Fibroblast of skin of right biceps (primary cell): ENCODE results near the gene HPSE2.
"Not testable (repeated sequence)": the region's sequence is repeated elsewhere in the genome, so short reads cannot be mapped to it uniquely, and the experiment has no call there.

Source experiments
- DNase-seq: peaks from one replicate; pipeline ENCODE4 v3.0.0-alpha.2; 2013

The HPSE2 gene

DNA sequence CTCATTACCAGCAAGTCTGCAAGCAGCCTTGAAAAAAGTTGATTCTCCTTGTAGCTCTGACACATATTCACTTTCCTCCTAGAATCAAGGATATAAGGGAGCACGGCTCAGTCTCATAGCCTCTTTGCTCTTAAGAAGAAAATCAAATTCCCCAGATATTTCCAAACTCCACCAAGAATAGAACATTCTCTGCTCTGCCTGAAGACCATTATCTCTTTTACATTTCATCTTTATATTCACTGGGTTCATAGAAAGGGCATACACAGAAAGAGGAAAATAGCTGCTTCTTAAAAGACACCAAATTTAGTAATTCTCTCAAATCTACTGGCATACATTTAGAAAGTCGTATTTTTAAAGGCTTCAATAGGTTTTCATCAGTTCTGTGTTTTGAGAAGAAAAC is 92.0 kb downstream of the HPSE2 start:
- DNase-seq = no peak

- no peak for DNase-seq
Measured at GRCh38 chr10:99143011-99143410, 92.6 kb downstream of the HPSE2 start.

- DNase-seq = not testable (repeated sequence)
Measured at GRCh38 chr10:99132897-99133296, 102.8 kb downstream of the HPSE2 start.

- DNase-seq = no peak
Measured at GRCh38 chr10:99125879-99126278, 109.8 kb downstream of the HPSE2 start.

- no peak for DNase-seq
Measured at GRCh38 chr10:99124376-99124775, 111.3 kb downstream of the HPSE2 start.

- no peak for DNase-seq
Measured at GRCh38 chr10:99123851-99124250, 111.8 kb downstream of the HPSE2 start.

GRCh38 chr10:99123336-99123735 is 112.3 kb downstream of the HPSE2 start:
- no peak for DNase-seq

DNA sequence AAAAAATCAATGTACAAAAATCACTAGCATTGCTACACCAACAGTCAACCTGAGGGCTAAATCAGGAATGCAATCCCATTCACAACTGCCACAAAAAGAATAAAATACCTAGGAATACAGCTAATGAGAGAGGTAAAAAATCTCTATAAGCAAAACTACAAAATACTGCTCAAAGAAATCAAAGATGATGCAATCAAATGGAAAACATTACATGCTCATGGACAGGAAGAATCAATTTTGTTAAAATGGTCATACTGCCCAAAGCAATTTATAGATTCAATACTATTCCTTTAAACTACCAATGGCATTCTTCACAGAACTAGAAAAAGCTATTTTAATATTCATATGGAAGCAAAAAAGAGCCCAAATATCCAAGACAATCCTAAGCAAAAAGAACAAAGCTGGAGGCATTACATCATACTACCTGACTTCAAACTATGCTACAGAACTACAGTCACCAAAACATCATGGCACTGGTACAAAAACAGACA is 116.3 kb downstream of the HPSE2 start:
- no peak for DNase-seq

- DNase-seq = no peak
Measured at GRCh38 chr10:99115703-99116102, 119.9 kb downstream of the HPSE2 start.

DNA sequence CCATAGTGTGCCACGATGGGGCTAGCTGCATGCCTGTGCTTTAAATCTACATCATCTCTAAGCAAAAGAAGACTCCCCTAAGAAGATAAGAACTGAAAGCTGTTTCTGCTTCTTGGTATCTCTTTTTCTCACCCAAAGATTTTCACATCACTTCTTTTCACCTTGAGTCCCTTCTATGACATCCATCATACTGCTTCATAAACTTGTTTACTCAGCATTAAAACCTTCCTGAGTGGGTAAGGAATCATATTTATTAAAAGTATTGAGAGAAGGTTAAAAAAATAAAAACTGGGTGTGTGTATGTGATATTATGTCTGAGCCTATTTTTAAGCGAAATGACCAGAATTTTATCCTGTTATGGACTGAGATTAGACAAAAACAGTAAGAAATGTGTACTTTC is 150.3 kb downstream of the HPSE2 start:
- no peak for DNase-seq

GRCh38 chr10:99084161-99084560 is 151.5 kb downstream of the HPSE2 start:
- DNase-seq = no peak

GRCh38 chr10:99080275-99080945 is 155.2 kb downstream of the HPSE2 start:
- no peak for DNase-seq

GRCh38 chr10:99062591-99062990 is 173.1 kb downstream of the HPSE2 start:
- DNase-seq = no peak

DNA sequence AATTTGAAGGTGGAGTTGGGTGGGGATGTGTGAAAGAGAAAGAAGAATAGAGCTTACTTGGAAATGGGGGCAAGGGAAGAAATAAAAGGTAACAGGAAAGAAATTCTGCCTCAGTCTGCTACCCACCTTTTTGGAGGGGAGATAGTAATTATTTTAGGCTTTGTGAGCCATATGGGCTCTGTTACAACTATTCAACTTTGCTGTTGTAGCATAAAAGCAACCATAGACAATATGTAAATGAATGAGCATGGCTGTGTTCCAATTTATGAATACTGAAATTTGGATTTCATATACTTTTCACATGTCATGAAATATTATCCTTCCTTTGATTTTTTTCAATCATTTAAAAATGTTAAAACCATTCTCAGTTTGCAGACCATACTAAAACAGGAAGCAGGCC is 176.9 kb downstream of the HPSE2 start:
- no peak for DNase-seq

DNA sequence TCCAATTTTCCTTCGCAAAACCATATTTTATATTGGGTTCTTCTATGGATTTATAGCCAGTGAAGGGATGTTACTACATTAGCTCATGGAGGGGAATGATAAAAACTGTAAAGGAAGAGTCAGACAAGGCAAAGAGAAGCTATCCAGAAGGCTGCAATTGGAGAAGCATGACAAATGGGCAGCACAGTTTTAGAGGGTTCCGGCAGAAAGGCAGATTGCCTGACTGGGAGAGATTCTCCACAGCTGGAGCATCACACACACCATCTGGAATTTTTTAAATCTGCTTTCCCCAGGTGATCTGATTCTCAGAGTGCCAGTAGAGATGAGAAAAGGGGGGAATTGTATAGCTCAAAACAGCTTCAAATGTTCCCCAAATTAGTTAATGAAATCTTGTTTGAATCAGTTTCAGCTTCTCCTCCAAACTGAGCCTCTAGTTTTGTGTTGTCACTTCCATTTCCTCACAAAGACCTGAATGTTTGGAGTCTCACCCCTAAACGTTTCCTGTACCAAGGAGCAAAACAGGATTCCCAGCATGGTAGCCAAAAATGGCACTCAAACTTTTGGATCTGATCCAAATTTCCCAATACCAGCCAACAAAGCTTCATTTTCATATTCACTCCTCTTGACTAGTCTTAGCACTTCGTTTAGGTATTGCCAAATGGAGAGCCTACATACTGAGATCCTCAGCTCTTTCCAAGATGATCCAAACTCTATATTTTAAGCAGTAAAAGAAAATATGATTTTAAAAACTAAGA is 177.5 kb downstream of the HPSE2 start:
- DNase-seq = no peak

DNA sequence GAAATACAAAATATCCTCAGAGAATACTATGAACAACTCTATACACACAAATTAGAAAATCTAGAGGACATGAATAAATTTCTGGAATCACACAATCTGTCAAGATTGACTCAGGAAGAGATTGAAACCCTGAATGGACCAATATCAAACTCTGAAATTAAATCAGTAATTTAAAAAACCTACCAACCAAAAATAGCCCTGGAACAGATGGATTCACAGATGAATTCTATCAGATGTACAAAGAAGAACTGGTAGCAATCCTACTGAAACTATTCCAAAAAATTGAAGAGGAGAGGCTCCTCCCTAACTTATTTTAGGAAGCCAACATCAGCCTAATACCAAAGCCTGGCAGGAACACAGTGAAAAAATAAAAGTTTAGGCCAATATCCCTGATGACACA is 190.0 kb downstream of the HPSE2 start:
- no peak for DNase-seq

DNA sequence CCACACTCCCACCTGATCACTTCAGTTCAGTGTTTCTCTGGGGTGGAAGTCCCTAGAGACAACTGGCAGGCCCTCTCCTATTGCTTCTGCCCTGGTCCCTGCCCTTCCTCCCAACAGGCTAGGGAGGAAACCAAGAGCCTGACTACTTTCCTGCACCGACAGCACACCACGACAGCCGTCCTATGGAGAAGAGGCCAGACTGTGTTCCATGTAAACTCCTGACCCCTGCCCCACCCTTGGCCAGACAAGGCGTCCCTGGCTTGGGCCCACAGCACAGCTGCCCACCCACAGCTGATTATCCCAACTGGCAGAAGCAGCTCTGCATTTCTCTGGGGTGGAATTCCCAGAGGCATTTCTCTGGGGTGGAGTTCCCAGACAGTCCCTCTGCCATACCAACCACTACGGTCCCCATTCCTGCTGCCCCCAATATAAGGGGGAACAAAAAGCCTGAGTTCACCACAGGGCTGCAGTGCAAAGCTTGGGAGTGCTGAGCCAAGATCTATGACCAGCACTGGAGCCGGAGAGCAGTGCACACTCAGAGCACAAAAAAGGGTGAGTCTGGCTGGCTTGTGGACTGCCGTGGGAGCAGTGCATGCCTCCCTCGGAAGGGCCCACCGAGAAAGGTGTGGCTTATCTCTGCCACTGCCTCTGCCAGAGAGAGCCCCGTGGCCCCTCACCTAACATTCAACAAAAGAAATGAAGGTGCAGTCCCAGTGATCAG is 193.4 kb downstream of the HPSE2 start:
- DNase-seq = no peak

GRCh38 chr10:99041468-99041867 is 194.2 kb downstream of the HPSE2 start:
- DNase-seq = no peak

DNA sequence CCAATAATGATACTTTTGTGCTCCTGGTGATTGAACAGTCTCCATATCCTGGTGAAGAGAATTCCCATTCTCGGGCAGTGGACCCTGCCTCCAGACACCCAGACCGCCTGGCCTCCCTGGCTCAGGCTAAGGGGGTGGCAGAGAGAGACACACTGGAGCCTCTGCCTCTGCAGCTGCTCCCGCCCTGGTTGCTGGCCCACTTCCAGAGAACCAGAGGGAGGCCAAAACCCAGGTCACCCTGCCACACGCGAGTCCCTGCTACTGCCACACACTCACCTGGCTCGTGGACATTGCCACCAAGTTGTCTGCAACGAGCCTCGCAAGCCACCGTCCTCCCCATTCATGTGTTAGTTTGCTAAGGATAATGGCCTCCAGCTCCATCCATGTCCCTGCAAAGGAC is 221.8 kb downstream of the HPSE2 start:
- no peak for DNase-seq

DNA sequence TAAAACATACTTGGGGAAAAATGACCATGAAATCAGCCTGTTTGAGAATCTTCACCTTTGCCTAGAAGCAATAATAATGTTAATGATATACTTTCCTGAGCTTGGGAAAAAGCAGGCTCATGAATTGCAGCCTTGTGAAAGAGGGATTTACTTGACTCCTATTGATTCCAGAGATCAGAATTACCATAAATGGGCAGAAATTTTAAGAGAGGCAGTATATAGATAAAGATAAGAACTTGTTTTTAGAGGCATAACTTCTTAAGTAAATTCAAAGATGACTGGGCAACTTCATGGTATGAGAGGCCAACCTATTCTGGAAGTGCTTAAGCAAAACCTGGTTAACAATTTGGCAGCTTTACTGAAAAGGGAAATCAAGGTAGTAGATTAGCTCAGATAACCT is 225.4 kb downstream of the HPSE2 start:
- no peak for DNase-seq

GRCh38 chr10:99008054-99008453 is 227.6 kb downstream of the HPSE2 start:
- DNase-seq = no peak

DNA sequence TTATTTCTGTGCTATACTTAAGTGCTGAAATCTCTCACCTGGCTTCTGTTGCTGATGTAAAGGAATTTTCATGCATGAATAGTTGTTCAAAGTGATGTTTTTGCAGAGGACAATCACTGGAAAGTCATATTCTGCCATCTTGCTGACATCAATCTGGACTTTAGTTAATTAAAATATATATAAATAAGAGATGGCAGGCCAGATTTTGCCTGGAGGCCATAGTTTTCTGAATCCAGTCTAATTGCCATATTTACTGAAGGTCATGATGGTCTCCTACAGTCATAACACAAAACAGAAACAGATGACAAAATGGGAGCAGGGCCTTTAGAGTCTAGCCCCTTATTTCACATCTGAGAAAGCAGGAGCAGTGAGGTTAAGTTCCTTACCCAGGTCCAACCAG is 228.2 kb downstream of the HPSE2 start:
- DNase-seq = no peak

GRCh38 chr10:99005254-99005653 is 230.4 kb downstream of the HPSE2 start:
- DNase-seq = no peak

DNA sequence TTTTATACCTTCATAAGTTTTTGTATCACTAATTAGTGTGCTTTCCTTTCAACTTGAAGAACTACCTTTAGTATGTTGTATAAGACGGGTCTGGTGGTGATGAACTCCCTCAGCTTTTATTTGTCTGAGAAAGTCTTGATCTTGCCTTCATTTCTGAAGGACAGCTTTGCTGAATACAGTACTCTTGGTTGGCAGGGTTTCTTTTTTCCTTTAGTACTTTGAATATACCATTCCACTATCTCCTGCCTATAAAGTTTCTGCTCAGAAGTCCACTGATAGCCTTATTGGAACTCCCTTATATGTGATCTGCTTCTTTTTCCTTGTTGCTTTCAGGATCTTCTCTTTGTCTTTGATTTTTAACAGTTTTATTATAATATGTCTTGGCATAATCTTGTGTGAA is 230.9 kb downstream of the HPSE2 start:
- no peak for DNase-seq
